K562 (cell line): ENCODE results near the gene MCEE.

ENCODE experiments used
- ATF6 ChIP-seq: sonication (generic); formaldehyde crosslinking; IDR thresholded peaks from 2 replicates; pipeline ENCODE4 v1.4.0; 2020; ENCODE audit warnings: mild to moderate bottlenecking, missing genetic modification reagents
- CBX2 ChIP-seq: fragments of 200-600 bp; sonication (generic); IDR thresholded peaks from one replicate; pipeline ENCODE4 v1.6.1; 2012; ENCODE audit warnings: mild to moderate bottlenecking, low read length, inconsistent platforms; ENCODE audit not compliant: insufficient read depth, poor library complexity, severe bottlenecking
- FOXP1 ChIP-seq: sonication (generic); formaldehyde crosslinking; IDR thresholded peaks from 2 replicates; pipeline ENCODE4 v1.8.0; 2022; ENCODE audit warnings: mild to moderate bottlenecking, missing genetic modification reagents
- MAFK ChIP-seq: IDR thresholded peaks from 2 replicates; pipeline ENCODE4 v1.6.1; 2011; ENCODE audit warnings: low read length, improper control_type of control experiment

GRCh38 chr2:71066856-71067255, 63.2 kb downstream of the MCEE start:
- TF ChIP-seq FOXP1 (CRISPR knock-in tag), result no peak
- no peak for TF ChIP-seq ATF6
- TF ChIP-seq CBX2, result no peak
- no peak for TF ChIP-seq MAFK
